Vagina (tissue), 2 donors: Measurements from ENCODE around the gene PADI3. TPM values are rescaled to one million over a fixed set of nuclear protein-coding genes. Genes with fewer than 3 reads are reported as not detected.

Experiments used
- DNase-seq, 2 donors: peaks; one replicate each; pipeline ENCODE4 v3.0.0-alpha.2; 2017; ENCODE audit errors: extremely low spot score in 2 of 2
- H3K27ac ChIP-seq: fragments of 200-600 bp; sonication (generic); one replicate; pipeline ENCODE4 v1.5.1; 2019
- H3K27me3 ChIP-seq: fragments of 200-600 bp; sonication (generic); one replicate; pipeline ENCODE4 v1.5.1; 2019
- H3K36me3 ChIP-seq, 2 donors: fragments of 200-600 bp; sonication (generic); one replicate each; pipeline ENCODE4 v1.5.1; 2017 to 2019
- H3K4me1 ChIP-seq: fragments of 200-600 bp; sonication (generic); one replicate; pipeline ENCODE4 v1.5.1; 2019
- H3K4me3 ChIP-seq, 2 donors: fragments of 200-600 bp; sonication (generic); 1 replicate in 1 of 2; 2 replicates in 1 of 2; pipeline ENCODE4 v1.5.1; 2016 to 2019
- H3K9me3 ChIP-seq: fragments of 200-600 bp; sonication (generic); one replicate; pipeline ENCODE4 v1.5.1; 2019
- POLR2A ChIP-seq, 2 donors: fragments of 450-650 bp; IDR thresholded peaks; one replicate each; pipeline ENCODE4 v1.6.1; 2017; ENCODE audit warnings: antibody characterized with exemption in 2 of 2, mild to moderate bottlenecking in 2 of 2, moderate library complexity in 2 of 2
- POLR2AphosphoS5 ChIP-seq, 2 donors: sonication (generic); formaldehyde crosslinking; IDR thresholded peaks; one replicate each; pipeline ENCODE4 v1.9.0; 2017; ENCODE audit warnings: antibody characterized with exemption in 2 of 2, mild to moderate bottlenecking in 2 of 2, low read depth in 1 of 2; ENCODE audit not compliant: insufficient read depth in 1 of 2
- intact Hi-C: fragments of 100-400 bp; cut with DNase I; formaldehyde crosslinking; loops from one replicate; pipeline ENCODE4 v1.15.1; 2023
- total RNA-seq: library from RNA; depleted of rRNA; stranded (reverse); fragments of >200 nt; gene quantifications from one replicate; pipeline ENCODE4 v1.2.3, GENCODE V29; 2016
- TF ChIP-seq, protein P1 (sequence below), 3 experiments: fragments of 450-650 bp in 2 of 3; fragments of 200-600 bp in 1 of 3; sonication (generic) in 1 of 3; IDR thresholded peaks; one replicate each; pipeline ENCODE4 v1.5.1; 2017 to 2019; ENCODE audit warnings: antibody characterized with exemption in 3 of 3, mild to moderate bottlenecking in 2 of 3, moderate library complexity in 2 of 3

PADI3 gene
- total RNA-seq, 1 donor from 2014 or later = 7.1 TPM

- DNase-seq = no peak
- Histone ChIP-seq H3K27ac (no peak overlapping the region), H3K36me3 (no peaks in the 10 kb centered on the region), H3K4me1 (peaks cover 14% of the 10 kb centered on the region), H3K4me3 (no peak overlapping the region), H3K27me3 (no peaks in the 10 kb centered on the region), H3K9me3 (no peaks in the 10 kb centered on the region)
- intact Hi-C loops = no loop called here
- TF ChIP-seq POLR2AphosphoS5 (IDR thresholded peaks at IDR 0.05; ENCODE audit: insufficient read depth in 1 of 2, low read depth in 1 of 2) = no peak
- TF ChIP-seq POLR2A (IDR thresholded peaks at IDR 0.05) = no peak
- TF ChIP-seq, protein P1, sequence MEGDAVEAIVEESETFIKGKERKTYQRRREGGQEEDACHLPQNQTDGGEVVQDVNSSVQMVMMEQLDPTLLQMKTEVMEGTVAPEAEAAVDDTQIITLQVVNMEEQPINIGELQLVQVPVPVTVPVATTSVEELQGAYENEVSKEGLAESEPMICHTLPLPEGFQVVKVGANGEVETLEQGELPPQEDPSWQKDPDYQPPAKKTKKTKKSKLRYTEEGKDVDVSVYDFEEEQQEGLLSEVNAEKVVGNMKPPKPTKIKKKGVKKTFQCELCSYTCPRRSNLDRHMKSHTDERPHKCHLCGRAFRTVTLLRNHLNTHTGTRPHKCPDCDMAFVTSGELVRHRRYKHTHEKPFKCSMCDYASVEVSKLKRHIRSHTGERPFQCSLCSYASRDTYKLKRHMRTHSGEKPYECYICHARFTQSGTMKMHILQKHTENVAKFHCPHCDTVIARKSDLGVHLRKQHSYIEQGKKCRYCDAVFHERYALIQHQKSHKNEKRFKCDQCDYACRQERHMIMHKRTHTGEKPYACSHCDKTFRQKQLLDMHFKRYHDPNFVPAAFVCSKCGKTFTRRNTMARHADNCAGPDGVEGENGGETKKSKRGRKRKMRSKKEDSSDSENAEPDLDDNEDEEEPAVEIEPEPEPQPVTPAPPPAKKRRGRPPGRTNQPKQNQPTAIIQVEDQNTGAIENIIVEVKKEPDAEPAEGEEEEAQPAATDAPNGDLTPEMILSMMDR (IDR thresholded peaks at IDR 0.05) = no peak
Measured at GRCh38 chr1:17210176-17210575, 38.7 kb upstream of the PADI3 start.

- TF ChIP-seq POLR2A (IDR thresholded peaks at IDR 0.05) = no peak
- no peak for TF ChIP-seq POLR2AphosphoS5 (IDR thresholded peaks at IDR 0.05; ENCODE audit: insufficient read depth in 1 of 2, low read depth in 1 of 2)
- TF ChIP-seq, protein P1 (IDR thresholded peaks at IDR 0.05) = no peak
- intact Hi-C loops = no loop called here
- Histone ChIP-seq H3K36me3 (no peaks in the 10 kb centered on the region), H3K4me1 (peaks cover 14% of the 10 kb centered on the region), H3K9me3 (no peaks in the 10 kb centered on the region), H3K27me3 (no peaks in the 10 kb centered on the region), H3K4me3 (no peak overlapping the region), H3K27ac (no peak overlapping the region)
- no peak for DNase-seq
Measured at GRCh38 chr1:17211377-17211776, 37.5 kb upstream of the PADI3 start.

DNA sequence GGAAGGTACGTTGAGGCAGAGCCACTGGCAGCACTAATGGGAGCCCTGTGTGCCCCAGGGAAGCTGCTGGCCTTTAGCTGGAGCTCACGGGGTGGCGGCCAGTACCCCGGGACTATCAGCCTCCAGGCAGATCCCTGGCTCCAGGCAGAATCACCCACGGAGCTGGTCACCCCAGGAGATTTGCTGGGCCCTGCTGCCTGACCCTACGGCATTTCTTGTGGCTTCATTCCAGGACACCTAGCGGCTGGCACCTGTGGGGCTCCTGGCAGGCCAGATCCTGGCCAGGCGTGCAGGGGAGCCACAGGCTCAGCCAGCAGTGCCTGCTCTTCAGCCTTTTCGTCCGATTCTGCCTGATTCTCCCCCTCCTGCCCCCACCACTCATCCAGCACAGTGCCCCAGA is 36.9 kb upstream of the PADI3 start:
- H3K27ac ChIP-seq = no peak overlapping the region
- no peak overlapping the region for H3K4me3 ChIP-seq
- peaks cover 14% of the 10 kb centered on the region for H3K4me1 ChIP-seq
- TF ChIP-seq, protein P1 (IDR thresholded peaks at IDR 0.05) = no peak
- TF ChIP-seq POLR2AphosphoS5 (IDR thresholded peaks at IDR 0.05; ENCODE audit: insufficient read depth in 1 of 2, low read depth in 1 of 2) = no peak
- TF ChIP-seq POLR2A (IDR thresholded peaks at IDR 0.05) = no peak
- no peaks in the 10 kb centered on the region for H3K36me3 ChIP-seq
- DNase-seq = no peak
- H3K27me3 ChIP-seq = no peaks in the 10 kb centered on the region
- no peaks in the 10 kb centered on the region for H3K9me3 ChIP-seq
- intact Hi-C loops = no loop called here

GRCh38 chr1:17212487-17213121 is 36.3 kb upstream of the PADI3 start:
- H3K9me3 ChIP-seq = no peaks in the 10 kb centered on the region
- TF ChIP-seq POLR2A (IDR thresholded peaks at IDR 0.05) (no peak), POLR2AphosphoS5 (IDR thresholded peaks at IDR 0.05; ENCODE audit: insufficient read depth in 1 of 2, low read depth in 1 of 2) (no peak)
- TF ChIP-seq, protein P1 (IDR thresholded peaks at IDR 0.05) = no peak
- intact Hi-C loops = no loop called here
- H3K27me3 ChIP-seq = no peaks in the 10 kb centered on the region
- DNase-seq = no peak
- no peak overlapping the region for H3K4me3 ChIP-seq
- H3K27ac ChIP-seq = no peak overlapping the region
- H3K4me1 ChIP-seq = peaks cover 14% of the 10 kb centered on the region
- H3K36me3 ChIP-seq = no peaks in the 10 kb centered on the region

DNA sequence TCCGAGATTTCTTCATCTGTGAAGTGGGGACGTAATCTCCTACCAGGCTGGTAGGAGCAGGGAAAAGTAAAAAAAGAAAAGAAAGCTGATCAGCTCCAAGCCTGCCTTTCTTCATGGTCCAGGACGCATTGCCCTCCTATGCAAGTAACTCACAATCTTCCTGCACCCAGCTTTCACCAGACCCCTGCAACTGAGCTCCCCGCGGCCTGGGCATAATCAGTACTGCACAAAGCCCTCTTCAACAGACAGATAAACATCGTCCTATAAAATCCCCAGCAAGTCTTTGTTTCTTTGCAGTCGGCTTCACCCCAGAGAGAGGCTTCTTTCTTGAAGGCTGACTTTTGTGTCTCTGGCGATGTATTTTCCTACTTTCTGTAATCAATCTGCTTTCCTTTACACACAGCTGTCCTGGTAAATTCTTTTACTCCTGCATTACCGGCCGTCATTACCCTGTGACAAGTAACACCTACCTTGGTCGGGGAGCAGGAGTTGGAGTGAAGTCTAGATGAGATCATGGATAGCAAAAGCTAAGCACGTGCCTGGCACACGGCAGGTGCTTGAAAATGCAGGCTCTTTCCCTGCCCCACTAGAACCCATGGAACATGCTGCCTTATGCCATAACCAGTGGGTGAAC is 35.6 kb upstream of the PADI3 start:
- Histone ChIP-seq H3K4me3 (no peak overlapping the region), H3K36me3 (no peaks in the 10 kb centered on the region), H3K9me3 (no peaks in the 10 kb centered on the region), H3K4me1 (peaks cover 14% of the 10 kb centered on the region), H3K27me3 (no peaks in the 10 kb centered on the region), H3K27ac (no peak overlapping the region)
- DNase-seq = no peak
- intact Hi-C loops = no loop called here
- TF ChIP-seq, protein P1 (IDR thresholded peaks at IDR 0.05) = no peak
- no peak for TF ChIP-seq POLR2AphosphoS5 (IDR thresholded peaks at IDR 0.05; ENCODE audit: insufficient read depth in 1 of 2, low read depth in 1 of 2)
- no peak for TF ChIP-seq POLR2A (IDR thresholded peaks at IDR 0.05)
